HG03097 (cell line): Measurements from ENCODE around the gene GNAT1.
"Not testable (repeated sequence)": the region's sequence is repeated elsewhere in the genome, so short reads cannot be mapped to it uniquely, and the experiment has no call there.

Experiments used
- ATAC-seq: cut with Tn5 transposase; IDR thresholded peaks from one replicate; pipeline ENCODE4 v1.9.1; 2021; ENCODE audit not compliant: unreplicated experiment, low FRiP score

Gene GNAT1

DNA sequence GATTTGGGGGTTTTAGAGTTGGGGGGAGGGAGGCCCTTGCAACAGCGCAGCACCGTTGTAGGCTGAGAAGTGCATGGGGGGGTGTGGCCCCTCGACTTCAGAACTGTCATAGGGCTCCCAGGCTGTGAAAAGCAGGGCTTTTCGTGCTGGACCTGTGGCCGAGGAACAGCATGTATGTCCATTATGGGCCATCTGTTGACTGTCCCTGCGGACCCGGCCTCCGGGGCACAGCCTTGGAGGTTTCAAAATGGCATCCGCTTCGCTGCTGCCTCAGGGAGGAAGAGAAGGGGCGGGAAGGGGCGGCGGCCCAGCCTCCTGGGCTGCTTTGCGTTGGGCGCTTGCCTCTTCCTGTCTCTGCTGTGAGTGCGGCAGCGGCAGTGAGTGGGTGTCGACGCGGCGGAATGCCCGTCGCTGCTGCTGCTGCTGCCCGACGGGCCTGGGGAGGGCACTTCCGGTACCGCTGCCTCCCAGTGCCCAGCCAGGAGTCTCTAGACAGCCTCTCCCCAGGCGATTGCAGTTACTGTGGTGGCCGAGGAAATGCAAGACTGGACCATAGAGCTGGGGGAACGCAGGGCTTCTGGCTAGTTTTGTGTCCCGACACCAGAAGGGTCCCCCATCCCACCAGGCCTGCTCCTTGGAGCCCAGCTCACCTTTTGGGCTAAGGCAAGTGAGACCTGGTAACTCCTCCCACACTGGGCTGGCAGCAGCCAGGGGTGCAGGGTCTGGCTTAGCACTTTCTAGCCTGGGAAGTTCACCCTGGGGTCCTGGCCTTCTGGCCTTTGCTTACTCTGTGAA is 46.5 kb downstream of the GNAT1 start:
- peak; percentile 26 for ATAC-seq

DNA sequence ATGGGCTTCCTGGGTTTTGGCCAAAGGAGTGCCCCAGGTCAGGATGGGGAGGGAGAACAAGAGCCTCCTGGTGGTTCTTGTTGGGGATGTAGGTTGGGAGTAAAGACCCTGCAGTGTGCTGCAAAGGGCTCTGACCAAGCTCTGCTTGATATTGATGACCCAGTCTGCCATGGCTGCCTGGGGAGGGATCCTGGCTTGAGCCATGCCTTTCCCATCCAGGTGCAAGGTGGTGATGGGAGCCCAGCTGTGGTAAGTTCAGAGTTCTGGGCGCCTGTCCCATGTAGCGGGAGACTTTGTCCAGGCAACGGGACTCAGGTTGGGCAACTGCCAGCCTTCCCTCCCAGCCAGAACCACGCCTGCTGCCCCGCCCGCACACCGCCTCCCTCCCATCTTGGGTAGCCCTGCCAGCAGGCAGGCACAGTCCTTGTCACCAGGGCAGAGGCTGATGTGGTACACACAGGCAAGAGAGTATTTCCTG is 47.2 kb downstream of the GNAT1 start:
- no peak for ATAC-seq

DNA sequence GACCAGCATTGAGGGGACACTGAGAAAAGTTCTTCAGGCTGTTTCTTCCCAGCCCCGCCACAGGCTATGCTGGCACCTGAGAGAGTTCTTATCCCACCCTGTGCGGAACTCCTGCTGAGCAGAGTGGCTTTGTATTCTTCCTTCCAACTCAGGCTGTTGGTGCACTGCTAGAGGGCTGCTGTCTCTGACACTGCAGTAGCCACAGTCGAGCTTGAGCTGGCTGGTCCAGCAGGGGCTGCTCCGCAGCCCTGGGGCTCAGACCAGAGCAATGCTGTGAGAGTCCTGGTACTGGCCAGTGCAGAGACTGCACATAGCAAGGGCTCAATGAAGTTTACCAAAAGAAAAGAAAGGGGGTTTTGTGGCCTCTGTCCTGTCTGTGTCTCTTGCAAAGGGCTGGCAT is 48.2 kb downstream of the GNAT1 start:
- ATAC-seq, result no peak

DNA sequence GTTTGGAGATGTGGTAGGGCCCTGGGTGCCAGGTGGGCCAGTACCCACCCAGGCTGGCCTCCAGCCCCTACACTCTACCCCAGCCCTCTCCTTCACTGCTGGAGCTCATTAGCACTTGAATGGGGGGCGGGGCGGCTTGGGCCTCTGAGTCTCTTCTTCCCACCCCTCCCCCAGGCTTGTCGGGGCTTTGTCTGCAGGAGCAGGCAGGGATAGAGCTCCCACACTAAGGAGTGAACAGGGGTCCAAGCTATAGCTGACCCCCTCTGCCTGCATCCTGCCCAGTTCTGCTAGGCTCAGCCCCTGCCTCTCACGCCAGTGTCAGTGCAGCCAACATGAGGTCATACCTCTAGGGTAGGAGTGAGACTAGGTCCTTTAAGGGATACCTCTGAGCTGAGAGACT is 49.8 kb downstream of the GNAT1 start:
- ATAC-seq, result no peak

DNA sequence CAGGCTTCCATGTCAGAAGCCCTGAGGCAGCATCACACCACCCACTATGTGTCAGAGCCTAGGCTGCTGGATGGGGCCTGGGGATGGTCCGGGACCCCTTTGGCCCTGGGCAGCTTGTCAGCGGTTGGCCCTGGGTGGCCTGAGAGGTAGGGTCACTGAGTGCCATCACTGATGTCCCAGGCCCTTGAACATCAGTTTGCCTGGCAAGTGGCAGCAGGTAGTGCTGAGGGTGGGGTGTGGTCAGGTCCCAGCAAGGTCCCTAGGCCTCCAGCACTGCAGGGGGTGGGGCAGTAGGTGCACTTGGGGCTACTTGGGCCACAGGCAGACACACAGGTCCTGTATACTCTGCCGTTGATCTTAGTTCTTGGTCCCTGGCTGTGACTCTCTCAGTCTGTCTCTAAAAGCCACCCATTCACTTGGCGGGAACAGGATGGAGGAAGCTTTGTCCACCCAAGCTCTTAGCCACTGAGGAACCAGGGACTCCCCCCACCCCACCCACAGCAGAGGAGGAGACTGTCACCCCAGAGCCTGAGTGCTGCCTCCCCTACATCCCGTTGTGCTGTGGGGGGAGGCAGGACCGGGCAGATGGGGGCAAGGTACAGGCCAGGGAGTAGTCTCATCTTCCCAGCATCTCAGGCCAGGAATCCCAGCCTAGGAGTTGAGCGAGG is 50.4 kb downstream of the GNAT1 start:
- ATAC-seq, result no peak

DNA sequence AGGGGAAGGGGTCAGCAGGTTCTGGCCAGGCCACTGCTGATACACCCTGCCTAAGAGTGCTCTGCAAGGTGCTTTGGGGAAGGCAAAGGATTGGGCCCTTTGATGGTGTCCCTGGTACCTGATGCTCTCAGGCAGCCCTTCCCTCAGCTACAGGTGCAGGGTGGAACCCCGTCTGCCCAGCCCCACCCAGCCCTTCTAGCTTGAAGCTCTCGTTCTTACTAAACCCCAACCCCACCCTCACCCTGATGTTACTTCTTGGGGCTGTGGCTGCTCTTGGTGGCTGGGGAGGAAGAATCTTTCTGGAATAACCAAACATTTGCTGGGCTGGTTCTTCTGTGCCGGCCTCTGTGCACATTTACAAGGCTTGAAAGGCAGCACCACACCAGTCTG is 51.0 kb downstream of the GNAT1 start:
- ATAC-seq, result no peak

DNA sequence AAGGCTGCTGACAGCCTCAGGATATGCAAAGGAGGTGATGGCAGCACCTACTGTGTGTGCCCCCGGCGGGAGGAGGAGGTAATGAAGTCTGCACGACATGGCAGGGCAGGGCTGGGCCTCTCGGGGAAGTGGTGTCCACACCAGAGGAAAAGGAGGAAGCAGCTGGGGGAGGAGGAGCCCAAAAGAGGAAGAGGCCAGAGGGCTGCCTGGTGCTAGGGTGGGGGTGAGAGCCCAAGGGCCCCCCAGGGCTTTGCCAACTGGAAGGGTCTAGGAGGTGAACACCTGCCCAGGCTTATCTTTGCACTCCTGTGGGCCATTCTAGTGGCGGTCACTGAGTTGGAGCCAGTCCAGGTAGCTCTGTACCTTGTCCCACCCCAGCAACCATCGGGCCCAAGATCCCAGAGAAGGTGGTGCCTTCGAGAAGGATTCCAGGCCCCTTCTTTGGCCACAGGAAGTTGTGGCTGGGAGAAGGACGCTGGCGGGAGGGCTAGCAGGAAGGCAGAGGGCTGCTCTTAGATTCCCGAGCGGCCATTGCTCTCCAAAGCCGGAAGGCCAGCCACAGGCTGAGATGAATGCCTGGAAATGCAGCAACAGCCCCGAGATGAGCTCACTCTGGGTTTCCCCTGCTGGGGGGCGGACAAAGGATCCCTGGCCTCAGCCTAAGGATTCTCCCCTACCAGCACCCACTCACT is 51.6 kb downstream of the GNAT1 start:
- no peak for ATAC-seq

DNA sequence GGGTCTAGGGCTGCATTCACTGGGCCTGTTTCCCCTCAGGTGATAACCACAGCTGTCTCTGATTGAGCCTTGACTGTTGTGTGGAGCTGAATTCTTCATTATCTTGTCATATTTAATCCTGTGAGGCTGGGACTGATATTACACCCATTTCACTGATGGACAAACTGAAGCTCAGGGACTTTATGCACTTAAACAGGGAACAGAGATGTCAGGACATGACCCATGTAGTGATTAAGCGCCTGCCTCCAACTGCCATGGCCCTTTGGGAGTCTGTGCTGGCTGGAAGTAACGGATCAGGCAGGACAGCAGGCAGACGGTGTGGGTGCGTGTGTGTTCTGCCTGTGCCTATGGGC is 52.1 kb downstream of the GNAT1 start:
- ATAC-seq, result no peak

DNA sequence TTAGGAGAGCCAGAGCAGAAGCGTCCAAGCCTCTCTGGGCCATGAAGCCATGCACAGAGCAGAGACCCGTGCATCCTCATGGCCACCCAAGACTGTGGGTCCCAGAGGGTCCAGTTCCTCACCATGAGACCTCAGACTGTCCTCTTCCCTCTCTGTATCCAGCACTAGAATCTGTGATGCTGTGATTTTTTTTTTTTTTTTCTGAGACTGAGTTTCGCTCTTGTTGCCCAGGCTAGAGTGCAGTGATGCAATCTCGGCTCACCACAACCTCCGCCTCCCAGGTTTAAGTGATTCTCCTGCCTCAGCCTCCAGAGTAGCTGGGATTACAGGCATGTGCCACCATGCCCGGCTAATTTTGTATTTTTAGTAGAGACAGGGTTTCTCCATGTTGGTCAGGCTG is 53.4 kb downstream of the GNAT1 start:
- ATAC-seq, result not testable (repeated sequence)

DNA sequence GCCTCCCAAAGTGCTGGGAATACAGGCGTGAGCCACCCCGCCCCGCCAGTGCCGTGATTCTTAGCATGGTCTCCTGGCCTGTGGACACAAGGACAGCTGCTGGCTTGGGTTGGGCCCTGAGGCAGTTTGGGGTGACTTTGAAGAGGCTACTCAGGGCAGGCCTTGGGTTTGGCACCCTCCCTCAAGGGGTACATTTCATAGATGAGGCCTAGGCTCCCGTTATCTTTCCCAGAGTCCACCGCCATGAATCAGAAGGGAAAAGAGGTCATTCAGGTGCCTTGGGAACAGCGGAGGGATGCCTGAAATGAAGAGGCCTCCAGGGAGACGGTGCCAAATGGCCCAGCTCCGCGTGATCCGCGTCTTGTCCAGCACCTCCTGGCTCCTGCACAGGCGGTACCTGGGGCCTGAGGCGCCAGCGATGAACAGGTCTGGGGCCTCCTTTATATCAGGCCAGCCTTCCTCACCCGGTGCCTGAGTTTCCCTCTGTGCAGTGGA is 53.9 kb downstream of the GNAT1 start:
- ATAC-seq, result no peak

DNA sequence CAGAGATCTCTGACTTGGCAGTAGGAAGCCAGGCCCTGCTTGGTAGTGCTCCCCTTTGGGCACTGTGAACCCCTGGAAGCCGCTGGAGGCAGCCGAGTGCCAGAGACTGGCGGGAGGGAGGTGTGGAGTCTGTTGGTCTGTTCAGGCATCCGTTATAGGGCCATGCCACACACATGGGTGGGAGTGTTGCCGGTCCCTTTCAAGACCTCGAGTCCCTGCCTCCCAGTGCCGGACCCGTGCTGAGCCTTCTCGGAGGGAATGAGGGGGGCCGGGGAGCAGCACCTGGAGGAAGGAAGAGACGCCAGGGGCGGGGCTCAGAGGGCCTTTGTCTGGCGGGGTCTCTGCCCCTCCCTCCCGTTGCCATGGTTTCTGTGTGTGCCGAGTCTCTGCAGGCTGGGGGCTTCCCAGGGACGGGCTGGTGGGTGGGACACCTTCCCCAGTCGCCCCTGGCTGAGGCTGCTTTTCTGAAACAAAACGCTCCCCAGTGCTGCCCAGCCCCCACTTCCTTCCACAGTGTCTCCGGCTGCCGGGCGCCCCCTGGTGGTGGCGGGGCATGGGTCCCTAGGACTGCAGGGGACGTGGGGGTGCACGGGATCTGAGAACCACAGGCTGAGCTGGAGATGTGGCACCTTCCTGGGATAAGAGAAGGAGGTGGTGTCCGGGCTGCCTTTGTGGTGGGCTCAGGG is 54.6 kb downstream of the GNAT1 start:
- peak; percentile 56 for ATAC-seq

DNA sequence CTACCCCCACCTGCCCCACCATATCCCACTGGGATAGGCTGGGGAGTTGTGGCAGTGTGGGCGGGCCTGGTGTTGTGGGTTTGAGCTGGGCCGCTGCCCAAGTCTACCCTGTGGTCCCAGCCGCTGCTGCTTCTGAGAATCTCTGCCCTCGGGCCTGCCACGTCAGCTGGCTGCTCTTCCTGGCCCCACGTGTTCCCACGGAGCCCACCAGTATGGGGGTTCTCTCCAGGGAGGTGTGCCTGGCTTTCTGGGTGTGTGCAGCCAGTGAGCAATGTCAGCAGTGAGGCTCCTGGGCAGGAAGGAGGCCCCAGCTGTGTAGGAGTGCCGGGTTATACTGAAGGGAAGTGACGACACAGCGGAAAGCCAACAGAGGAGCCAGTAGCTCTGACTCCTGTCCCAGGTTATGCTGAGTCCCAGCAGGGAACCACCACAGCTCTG is 55.1 kb downstream of the GNAT1 start:
- ATAC-seq, result no peak
